ENCODE measurements around the gene OPA3.

Gene OPA3

GRCh38 chr19:45590300-45591003 lies 5.8 kb upstream of the OPA3 start:
- TF ChIP-seq, protein P1, sequence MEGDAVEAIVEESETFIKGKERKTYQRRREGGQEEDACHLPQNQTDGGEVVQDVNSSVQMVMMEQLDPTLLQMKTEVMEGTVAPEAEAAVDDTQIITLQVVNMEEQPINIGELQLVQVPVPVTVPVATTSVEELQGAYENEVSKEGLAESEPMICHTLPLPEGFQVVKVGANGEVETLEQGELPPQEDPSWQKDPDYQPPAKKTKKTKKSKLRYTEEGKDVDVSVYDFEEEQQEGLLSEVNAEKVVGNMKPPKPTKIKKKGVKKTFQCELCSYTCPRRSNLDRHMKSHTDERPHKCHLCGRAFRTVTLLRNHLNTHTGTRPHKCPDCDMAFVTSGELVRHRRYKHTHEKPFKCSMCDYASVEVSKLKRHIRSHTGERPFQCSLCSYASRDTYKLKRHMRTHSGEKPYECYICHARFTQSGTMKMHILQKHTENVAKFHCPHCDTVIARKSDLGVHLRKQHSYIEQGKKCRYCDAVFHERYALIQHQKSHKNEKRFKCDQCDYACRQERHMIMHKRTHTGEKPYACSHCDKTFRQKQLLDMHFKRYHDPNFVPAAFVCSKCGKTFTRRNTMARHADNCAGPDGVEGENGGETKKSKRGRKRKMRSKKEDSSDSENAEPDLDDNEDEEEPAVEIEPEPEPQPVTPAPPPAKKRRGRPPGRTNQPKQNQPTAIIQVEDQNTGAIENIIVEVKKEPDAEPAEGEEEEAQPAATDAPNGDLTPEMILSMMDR (IDR thresholded peaks at IDR 0.05; ENCODE audit: low read depth, low read length): no peak
- no peak overlapping the region for H3K4me3 ChIP-seq (ENCODE audit: low read depth, low read length)
- DNase-seq (ENCODE audit: low read depth, low spot score): no peak
- in situ Hi-C loops (cut with HindIII; ENCODE audit: low sequenced_read_pairs): no loop called here

DNA sequence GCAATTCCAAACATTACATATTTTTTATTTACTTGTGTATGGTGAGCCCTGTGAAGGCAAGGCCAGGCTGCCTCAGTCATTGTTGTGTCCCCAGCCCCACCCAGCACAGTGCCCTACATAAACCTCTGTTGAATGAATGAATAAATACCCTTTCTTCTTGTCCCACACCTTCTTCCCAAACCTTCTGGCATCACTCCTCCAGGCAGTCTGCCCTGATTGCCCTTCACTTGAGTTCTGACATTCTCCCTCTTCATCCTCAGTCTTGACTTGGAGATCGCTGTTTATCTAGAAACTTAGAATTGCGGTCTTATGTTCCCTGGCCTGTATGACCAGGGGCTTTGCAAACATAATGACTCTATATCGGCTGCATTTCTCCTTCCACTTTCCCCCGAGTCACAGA lies 5.2 kb upstream of the OPA3 start:
- no peak overlapping the region for H3K4me3 ChIP-seq (ENCODE audit: low read depth, low read length)
- TF ChIP-seq, protein P1 (IDR thresholded peaks at IDR 0.05; ENCODE audit: low read depth, low read length): no peak
- DNase-seq (ENCODE audit: low read depth, low spot score): no peak
- in situ Hi-C loops (cut with HindIII; ENCODE audit: low sequenced_read_pairs): no loop called here

DNA sequence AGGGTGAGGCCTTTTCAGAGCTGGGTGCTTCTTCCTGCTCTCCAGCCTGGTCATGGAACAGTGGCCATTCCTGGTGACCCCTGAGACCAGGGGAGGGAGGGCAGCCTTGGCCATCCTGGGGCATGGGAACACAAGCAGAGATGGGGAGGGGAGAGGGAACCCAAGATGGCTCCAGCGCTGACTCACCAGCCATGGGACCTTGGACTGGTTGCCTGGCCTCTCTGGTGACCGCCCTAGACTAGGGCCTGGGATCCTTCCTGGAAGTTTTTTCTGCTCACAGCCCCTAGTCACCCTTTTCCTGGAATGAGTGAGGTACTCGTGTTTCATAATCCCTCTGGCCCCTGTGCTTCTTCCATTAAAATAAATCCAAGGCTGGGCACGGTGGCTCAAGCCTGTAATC lies 3.3 kb upstream of the OPA3 start:
- H3K4me3 ChIP-seq (ENCODE audit: low read depth, low read length): no peak overlapping the region
- TF ChIP-seq, protein P1 (IDR thresholded peaks at IDR 0.05; ENCODE audit: low read depth, low read length): no peak
- DNase-seq (ENCODE audit: low read depth, low spot score): no peak
- in situ Hi-C loops (cut with HindIII; ENCODE audit: low sequenced_read_pairs): no loop called here

GRCh38 chr19:45585158-45585577 lies 566 bp upstream of the OPA3 start:
- in situ Hi-C loops (cut with HindIII; ENCODE audit: low sequenced_read_pairs): no loop called here
- peak overlapping the region; percentile 61 for H3K4me3 ChIP-seq (ENCODE audit: low read depth, low read length)
- TF ChIP-seq, protein P1 (IDR thresholded peaks at IDR 0.05; ENCODE audit: low read depth, low read length): no peak

GRCh38 chr19:45581576-45581975 lies 3.0 kb downstream of the OPA3 start:
- DNase-seq (ENCODE audit: low read depth, low spot score): no peak
- TF ChIP-seq, protein P1 (IDR thresholded peaks at IDR 0.05; ENCODE audit: low read depth, low read length): no peak
- in situ Hi-C loops (cut with HindIII; ENCODE audit: low sequenced_read_pairs): no loop called here
- H3K4me3 ChIP-seq (ENCODE audit: low read depth, low read length): no peak overlapping the region

More at GRCh38 chr19:45585158-45585577, 566 bp upstream of the OPA3 start:
- DNase-seq (ENCODE audit: low read depth, low spot score): no peak

DNA sequence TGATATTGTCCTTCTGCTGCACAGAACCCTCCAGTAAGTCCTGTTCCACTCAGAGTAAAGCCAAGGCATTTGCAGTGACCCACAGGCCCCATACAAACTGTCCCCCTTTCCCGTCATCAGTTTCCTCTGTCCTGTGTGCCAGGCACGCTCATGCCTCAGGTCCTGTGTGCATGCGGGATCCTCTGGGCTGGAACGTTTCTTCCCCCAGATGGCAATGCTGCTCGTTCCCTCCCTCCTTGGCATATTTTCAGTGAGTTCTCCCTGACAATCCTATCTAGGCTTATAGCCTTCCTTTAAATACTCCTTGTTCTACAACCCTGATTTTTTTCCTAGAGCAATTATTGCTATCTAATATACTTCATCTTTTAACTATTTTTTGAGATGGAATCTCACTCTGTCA lies 5.7 kb downstream of the OPA3 start:
- DNase-seq (ENCODE audit: low read depth, low spot score): no peak
- TF ChIP-seq, protein P1 (IDR thresholded peaks at IDR 0.05; ENCODE audit: low read depth, low read length): no peak
- no peak overlapping the region for H3K4me3 ChIP-seq (ENCODE audit: low read depth, low read length)
- in situ Hi-C loops (cut with HindIII; ENCODE audit: low sequenced_read_pairs): no loop called here

All from astrocyte of the spinal cord (primary cell).